Measurements from ENCODE around the gene DOCK2.

GRCh38 chr5:170011751-170012150 is 374.7 kb downstream of the DOCK2 start:
- TF ChIP-seq CTCF (IDR thresholded peaks at IDR 0.05) (no peak), POLR2AphosphoS5 (IDR thresholded peaks at IDR 0.05) (no peak)
